ENCODE data around the gene PNLIPRP3.
A peak's percentile ranks its signal among the peaks of the same experiment; 100 is the strongest.

DNA sequence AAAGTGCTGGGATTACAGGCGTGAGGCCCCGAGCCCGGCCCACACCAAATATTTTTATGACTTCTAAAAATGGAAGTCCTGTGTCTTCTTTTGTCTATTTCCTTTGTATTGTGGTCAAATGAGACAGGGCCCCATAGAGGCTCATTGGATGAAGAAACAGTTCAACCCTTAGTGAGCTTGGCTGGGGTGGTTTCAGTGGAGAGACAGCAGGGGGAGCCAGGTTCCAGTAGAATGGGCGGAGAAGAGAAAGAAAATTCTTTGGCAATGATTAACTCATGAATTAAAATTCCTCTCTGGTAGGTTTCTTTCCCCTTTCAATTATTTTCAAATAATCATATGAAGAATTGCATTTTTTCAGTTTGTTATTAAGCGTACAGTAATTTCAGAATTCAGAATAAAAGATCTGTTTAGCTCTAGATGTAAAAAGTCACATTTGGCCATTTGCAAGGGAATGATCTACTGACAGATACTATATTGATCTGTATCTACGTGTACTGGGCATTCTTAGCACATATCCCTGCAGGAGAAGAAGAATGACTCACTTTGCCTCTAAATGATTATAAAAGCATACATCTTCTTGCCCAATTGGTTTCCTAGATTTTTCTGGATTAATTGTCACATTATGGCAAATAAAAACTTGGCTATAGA lies 43.2 kb downstream of the PNLIPRP3 start:
- peak; percentile 69 for TF ChIP-seq CTCF (IDR thresholded peaks at IDR 0.05)
- no peak for TF ChIP-seq ZBTB33 (IDR thresholded peaks at IDR 0.05; ENCODE audit: borderline replicate concordance, low read depth)
- no peak for TF ChIP-seq FOXJ3 (CRISPR knock-in tag; IDR thresholded peaks at IDR 0.05)
- no peak for TF ChIP-seq JUND (IDR thresholded peaks at IDR 0.05)
- no peak for TF ChIP-seq CHD2 (IDR thresholded peaks at IDR 0.05; ENCODE audit: low read length, partially characterized antibody)
- no peak for TF ChIP-seq MXI1 (IDR thresholded peaks at IDR 0.05; ENCODE audit: low read depth, low read length)
- TF ChIP-seq EP300 (IDR thresholded peaks at IDR 0.05; ENCODE audit: borderline replicate concordance in 1 of 2, low read depth in 1 of 2, low read length in 1 of 2), result no peak
- no peak for TF ChIP-seq YY1 (IDR thresholded peaks at IDR 0.05; ENCODE audit: low read depth)
- no peak for TF ChIP-seq POLR2AphosphoS5 (IDR thresholded peaks at IDR 0.05; ENCODE audit: low read depth, low read length)
- no peak for TF ChIP-seq TAF1 (IDR thresholded peaks at IDR 0.05; ENCODE audit: borderline replicate concordance, low read depth, low read length)
- TF ChIP-seq SIN3A (IDR thresholded peaks at IDR 0.05; ENCODE audit: borderline replicate concordance, low read depth, low read length), result no peak
